Heart left ventricle (tissue), 13 donors: ENCODE measurements around the gene IPO13.

Experiments
- POLR2A ChIP-seq, 2 donors: fragments of 450-650 bp; IDR thresholded peaks; one replicate each; pipeline ENCODE4 v1.6.1; 2017; ENCODE audit warnings: antibody characterized with exemption in 2 of 2, mild to moderate bottlenecking in 2 of 2, moderate library complexity in 2 of 2
- TF ChIP-seq, protein P1 (sequence below), 12 donors: fragments of 200-600 bp; sonication (generic) in 4 of 12; IDR thresholded peaks; one replicate each; pipeline versions ENCODE4 v1.5.0 to v1.8.0; 2018 to 2022; ENCODE audit warnings: antibody characterized with exemption in 12 of 12, mild to moderate bottlenecking in 5 of 12
- donor health status: ischemic (EF 13 %, LVEDD 7.1; RV severe dilation, severe dysfunction).
- donor health status: DM: no; HTN: yes; CAD: no.
- donor health status: DM: no; HTN: no; CAD: no.
- donor health status: ischemic (EF 25% LVEDD 6.9; RV normal size, moderate dysfunction).
- donor health status: ischemic (EF 25% LVEDD 5.7; RV mildly dilated, moderate dysfunction).
- donor health status: ischemic (EF 35%, LVEDD 5.7; RV mildly dilated, moderate dysfunction).
- donor health status: nonischemic (EF 11% LVEDD 7.7; RV severe dilation, severe dysfunction).
- donor health status: DM: yes; HTN: yes; CAD: no.
- donor health status: PGD.
- donor health status: ischemic (EF 29% LVEDD 5.4; RV normal size, mild dysfunction).
- donor health status: nonischemic (EF 23%, LVEDD 6.1; RV moderate dilation, normal function).

DNA sequence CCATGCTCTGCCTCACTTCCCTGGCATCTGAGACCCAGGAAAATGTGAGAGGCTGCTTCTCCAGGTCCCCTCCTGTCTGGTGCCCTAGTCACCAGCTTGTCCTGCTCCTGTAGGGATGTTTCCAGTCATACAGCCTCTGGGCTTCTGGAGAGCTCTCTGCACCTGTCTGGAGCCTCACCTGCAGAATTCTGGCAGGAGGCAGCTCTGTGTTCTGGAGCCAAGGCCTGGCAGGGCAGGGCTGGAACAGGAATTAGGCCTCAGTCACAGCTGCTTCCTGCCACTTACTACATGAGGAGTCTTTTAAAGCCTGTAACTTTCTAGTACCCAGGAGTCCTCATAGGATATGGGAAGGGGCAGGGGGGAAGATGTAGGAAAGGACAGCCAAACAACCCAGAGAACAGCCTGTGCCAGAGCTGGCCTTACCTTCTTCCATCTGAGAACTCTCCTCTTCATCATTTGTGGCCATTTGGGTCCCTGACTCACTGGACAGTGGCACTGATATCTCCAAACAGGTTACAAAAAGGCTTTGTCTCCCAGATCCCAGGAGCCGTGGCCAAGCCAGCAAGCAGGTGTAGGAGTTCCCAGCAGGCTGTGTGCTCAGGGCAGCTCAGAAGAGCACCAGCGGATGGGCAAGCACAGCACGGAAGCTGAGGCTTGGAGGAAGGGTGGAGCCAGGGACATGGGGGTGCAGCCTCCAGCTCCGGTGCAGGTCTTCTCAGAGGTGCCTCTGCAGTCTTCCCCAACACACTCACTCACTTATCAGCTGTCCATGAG lies 44.5 kb upstream of the IPO13 start:
- TF ChIP-seq, protein P1, sequence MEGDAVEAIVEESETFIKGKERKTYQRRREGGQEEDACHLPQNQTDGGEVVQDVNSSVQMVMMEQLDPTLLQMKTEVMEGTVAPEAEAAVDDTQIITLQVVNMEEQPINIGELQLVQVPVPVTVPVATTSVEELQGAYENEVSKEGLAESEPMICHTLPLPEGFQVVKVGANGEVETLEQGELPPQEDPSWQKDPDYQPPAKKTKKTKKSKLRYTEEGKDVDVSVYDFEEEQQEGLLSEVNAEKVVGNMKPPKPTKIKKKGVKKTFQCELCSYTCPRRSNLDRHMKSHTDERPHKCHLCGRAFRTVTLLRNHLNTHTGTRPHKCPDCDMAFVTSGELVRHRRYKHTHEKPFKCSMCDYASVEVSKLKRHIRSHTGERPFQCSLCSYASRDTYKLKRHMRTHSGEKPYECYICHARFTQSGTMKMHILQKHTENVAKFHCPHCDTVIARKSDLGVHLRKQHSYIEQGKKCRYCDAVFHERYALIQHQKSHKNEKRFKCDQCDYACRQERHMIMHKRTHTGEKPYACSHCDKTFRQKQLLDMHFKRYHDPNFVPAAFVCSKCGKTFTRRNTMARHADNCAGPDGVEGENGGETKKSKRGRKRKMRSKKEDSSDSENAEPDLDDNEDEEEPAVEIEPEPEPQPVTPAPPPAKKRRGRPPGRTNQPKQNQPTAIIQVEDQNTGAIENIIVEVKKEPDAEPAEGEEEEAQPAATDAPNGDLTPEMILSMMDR (IDR thresholded peaks at IDR 0.05), result no peak
- no peak for TF ChIP-seq POLR2A (IDR thresholded peaks at IDR 0.05)
